Measurements from ENCODE around the gene CCDC196. TPM values are rescaled to one million over a fixed set of nuclear protein-coding genes. Genes with fewer than 3 reads are reported as not detected.

CCDC196 gene
- total and polyA plus RNA-seq, 10 of the 15 experiments (the other 5 are each of a cell fraction or from before 2014, with no cell fraction given) = 0.03 to 0.52 (median 0.28) TPM; not detected in 7

GRCh38 chr14:66440801-66441200 is 45.4 kb upstream of the CCDC196 start:
- intact Hi-C loops (cut with micrococcal nuclease; ENCODE audit: unreplicated experiment) (no loop called here), in situ Hi-C loops (cut with MboI) (no loop called here)
- ChIA-PET CTCF (no interaction called here), RAD21 (ENCODE audit: unreplicated experiment) (no interaction called here), POLR2A (no interaction called here), SMC1A (ENCODE audit: uncharacterized antibody, unreplicated experiment) (no interaction called here)
- no peak overlapping the region for H3K9ac ChIP-seq (ENCODE audit: control insufficient read depth, insufficient read depth, low read length)
- H3K27ac ChIP-seq (ENCODE audit: control insufficient read depth, insufficient read depth) = no peak overlapping the region
- DNase-seq (ENCODE audit: low read depth, low spot score) (no peak), FAIRE-seq (no peak), ATAC-seq (no peak)
- no peaks in the 10 kb centered on the region for H3K27me3 ChIP-seq (replicated peaks in 1 of 2; ENCODE audit: control insufficient read depth in 2 of 2, insufficient read depth in 2 of 2, low read length in 1 of 2)
- H3K4me3 ChIP-seq = no peak overlapping the region
- peaks cover 1% of the 10 kb centered on the region; the same call in 1 of the 3 replicates for H3K9me3 ChIP-seq (replicated peaks; ENCODE audit: control insufficient read depth, insufficient read depth, low read length)
- no TSS peak for BruUV-seq (replicated peaks)
- no peaks in the 10 kb centered on the region for H4K20me1 ChIP-seq (ENCODE audit: control insufficient read depth, insufficient read depth)
- no peaks in the 10 kb centered on the region for H3K4me1 ChIP-seq (ENCODE audit: control insufficient read depth, insufficient read depth, low read length)
- 70% methylated on average over 5 of the region's 5 CpGs for WGBS (ENCODE audit: insufficient coverage, insufficient replicate concordance, low lambda C conversion rate, missing lambda C conversion rate)
- H3K36me3 ChIP-seq (ENCODE audit: control insufficient read depth in 2 of 2, insufficient read depth in 2 of 2, low read length in 1 of 2) = no peaks in the 10 kb centered on the region
- H3K79me2 ChIP-seq (ENCODE audit: control insufficient read depth, insufficient read depth, low read length) = no peaks in the 10 kb centered on the region
- H3K4me2 ChIP-seq (ENCODE audit: control insufficient read depth, insufficient read depth) = no peak overlapping the region
- no peak overlapping the region for H2AFZ ChIP-seq (ENCODE audit: control insufficient read depth, low read depth, low read length)
- TF ChIP-seq WRNIP1 (IDR thresholded peaks at IDR 0.05; ENCODE audit: borderline replicate concordance, low read depth, low read length) (no peak), NKRF (conservative IDR thresholded peaks at IDR 0.05) (no peak), FOXK2 (IDR thresholded peaks at IDR 0.05) (no peak), JUND (IDR thresholded peaks at IDR 0.05; ENCODE audit: low read depth, low read length) (no peak), RELA (IDR thresholded peaks at IDR 0.05; ENCODE audit: borderline replicate concordance, partially characterized antibody) (no peak), EGR1 (IDR thresholded peaks at IDR 0.05; ENCODE audit: borderline replicate concordance in 1 of 2, low read depth in 2 of 2, low read length in 2 of 2) (no peak), CHD4 (IDR thresholded peaks at IDR 0.05) (no peak), SRF (IDR thresholded peaks at IDR 0.05; ENCODE audit: low read depth in 2 of 2, low read length in 2 of 2) (no peak), CHD1 (IDR thresholded peaks at IDR 0.05; ENCODE audit: low read depth, low read length) (no peak), TCF12 (IDR thresholded peaks at IDR 0.05; ENCODE audit: low read depth, low read length) (no peak), MEF2A (IDR thresholded peaks at IDR 0.05; ENCODE audit: insufficient read depth, low read depth, low read length) (no peak), TCF3 (IDR thresholded peaks at IDR 0.05; ENCODE audit: borderline replicate concordance, insufficient read depth, low read depth, low read length) (no peak), SMARCA5 (IDR thresholded peaks at IDR 0.05) (no peak)
- TF ChIP-seq, protein P1, sequence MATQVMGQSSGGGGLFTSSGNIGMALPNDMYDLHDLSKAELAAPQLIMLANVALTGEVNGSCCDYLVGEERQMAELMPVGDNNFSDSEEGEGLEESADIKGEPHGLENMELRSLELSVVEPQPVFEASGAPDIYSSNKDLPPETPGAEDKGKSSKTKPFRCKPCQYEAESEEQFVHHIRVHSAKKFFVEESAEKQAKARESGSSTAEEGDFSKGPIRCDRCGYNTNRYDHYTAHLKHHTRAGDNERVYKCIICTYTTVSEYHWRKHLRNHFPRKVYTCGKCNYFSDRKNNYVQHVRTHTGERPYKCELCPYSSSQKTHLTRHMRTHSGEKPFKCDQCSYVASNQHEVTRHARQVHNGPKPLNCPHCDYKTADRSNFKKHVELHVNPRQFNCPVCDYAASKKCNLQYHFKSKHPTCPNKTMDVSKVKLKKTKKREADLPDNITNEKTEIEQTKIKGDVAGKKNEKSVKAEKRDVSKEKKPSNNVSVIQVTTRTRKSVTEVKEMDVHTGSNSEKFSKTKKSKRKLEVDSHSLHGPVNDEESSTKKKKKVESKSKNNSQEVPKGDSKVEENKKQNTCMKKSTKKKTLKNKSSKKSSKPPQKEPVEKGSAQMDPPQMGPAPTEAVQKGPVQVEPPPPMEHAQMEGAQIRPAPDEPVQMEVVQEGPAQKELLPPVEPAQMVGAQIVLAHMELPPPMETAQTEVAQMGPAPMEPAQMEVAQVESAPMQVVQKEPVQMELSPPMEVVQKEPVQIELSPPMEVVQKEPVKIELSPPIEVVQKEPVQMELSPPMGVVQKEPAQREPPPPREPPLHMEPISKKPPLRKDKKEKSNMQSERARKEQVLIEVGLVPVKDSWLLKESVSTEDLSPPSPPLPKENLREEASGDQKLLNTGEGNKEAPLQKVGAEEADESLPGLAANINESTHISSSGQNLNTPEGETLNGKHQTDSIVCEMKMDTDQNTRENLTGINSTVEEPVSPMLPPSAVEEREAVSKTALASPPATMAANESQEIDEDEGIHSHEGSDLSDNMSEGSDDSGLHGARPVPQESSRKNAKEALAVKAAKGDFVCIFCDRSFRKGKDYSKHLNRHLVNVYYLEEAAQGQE (IDR thresholded peaks at IDR 0.05; ENCODE audit: low read depth, low read length) = no peak
- TF ChIP-seq, protein P2, sequence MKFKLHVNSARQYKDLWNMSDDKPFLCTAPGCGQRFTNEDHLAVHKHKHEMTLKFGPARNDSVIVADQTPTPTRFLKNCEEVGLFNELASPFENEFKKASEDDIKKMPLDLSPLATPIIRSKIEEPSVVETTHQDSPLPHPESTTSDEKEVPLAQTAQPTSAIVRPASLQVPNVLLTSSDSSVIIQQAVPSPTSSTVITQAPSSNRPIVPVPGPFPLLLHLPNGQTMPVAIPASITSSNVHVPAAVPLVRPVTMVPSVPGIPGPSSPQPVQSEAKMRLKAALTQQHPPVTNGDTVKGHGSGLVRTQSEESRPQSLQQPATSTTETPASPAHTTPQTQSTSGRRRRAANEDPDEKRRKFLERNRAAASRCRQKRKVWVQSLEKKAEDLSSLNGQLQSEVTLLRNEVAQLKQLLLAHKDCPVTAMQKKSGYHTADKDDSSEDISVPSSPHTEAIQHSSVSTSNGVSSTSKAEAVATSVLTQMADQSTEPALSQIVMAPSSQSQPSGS (IDR thresholded peaks at IDR 0.05; ENCODE audit: low read length) = no peak
- TF ChIP-seq, protein P3, sequence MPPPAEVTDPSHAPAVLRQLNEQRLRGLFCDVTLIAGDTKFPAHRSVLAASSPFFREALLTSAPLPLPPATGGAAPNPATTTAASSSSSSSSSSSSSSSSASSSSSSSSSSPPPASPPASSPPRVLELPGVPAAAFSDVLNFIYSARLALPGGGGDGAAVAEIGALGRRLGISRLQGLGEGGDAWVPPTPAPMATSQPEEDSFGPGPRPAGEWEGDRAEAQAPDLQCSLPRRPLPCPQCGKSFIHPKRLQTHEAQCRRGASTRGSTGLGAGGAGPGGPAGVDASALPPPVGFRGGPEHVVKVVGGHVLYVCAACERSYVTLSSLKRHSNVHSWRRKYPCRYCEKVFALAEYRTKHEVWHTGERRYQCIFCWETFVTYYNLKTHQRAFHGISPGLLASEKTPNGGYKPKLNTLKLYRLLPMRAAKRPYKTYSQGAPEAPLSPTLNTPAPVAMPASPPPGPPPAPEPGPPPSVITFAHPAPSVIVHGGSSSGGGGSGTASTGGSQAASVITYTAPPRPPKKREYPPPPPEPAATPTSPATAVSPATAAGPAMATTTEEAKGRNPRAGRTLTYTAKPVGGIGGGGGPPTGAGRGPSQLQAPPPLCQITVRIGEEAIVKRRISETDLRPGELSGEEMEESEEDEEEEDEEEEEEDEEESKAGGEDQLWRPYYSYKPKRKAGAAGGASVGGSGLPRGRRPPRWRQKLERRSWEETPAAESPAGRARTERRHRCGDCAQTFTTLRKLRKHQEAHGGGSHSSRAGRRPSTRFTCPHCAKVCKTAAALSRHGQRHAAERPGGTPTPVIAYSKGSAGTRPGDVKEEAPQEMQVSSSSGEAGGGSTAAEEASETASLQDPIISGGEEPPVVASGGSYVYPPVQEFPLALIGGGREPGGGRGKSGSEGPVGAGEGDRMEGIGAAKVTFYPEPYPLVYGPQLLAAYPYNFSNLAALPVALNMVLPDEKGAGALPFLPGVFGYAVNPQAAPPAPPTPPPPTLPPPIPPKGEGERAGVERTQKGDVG (CRISPR knock-in tag; IDR thresholded peaks at IDR 0.05) = no peak
